Measurements from ENCODE around the gene SON.
A peak's percentile ranks its signal among the peaks of the same experiment; 100 is the strongest.
"Not testable (repeated sequence)": the region's sequence is repeated elsewhere in the genome, so short reads cannot be mapped to it uniquely, and the experiment has no call there.

The SON gene, protein sequence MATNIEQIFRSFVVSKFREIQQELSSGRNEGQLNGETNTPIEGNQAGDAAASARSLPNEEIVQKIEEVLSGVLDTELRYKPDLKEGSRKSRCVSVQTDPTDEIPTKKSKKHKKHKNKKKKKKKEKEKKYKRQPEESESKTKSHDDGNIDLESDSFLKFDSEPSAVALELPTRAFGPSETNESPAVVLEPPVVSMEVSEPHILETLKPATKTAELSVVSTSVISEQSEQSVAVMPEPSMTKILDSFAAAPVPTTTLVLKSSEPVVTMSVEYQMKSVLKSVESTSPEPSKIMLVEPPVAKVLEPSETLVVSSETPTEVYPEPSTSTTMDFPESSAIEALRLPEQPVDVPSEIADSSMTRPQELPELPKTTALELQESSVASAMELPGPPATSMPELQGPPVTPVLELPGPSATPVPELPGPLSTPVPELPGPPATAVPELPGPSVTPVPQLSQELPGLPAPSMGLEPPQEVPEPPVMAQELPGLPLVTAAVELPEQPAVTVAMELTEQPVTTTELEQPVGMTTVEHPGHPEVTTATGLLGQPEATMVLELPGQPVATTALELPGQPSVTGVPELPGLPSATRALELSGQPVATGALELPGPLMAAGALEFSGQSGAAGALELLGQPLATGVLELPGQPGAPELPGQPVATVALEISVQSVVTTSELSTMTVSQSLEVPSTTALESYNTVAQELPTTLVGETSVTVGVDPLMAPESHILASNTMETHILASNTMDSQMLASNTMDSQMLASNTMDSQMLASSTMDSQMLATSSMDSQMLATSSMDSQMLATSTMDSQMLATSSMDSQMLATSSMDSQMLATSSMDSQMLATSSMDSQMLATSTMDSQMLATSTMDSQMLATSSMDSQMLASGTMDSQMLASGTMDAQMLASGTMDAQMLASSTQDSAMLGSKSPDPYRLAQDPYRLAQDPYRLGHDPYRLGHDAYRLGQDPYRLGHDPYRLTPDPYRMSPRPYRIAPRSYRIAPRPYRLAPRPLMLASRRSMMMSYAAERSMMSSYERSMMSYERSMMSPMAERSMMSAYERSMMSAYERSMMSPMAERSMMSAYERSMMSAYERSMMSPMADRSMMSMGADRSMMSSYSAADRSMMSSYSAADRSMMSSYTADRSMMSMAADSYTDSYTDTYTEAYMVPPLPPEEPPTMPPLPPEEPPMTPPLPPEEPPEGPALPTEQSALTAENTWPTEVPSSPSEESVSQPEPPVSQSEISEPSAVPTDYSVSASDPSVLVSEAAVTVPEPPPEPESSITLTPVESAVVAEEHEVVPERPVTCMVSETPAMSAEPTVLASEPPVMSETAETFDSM (N-terminal part only)

GRCh38 chr21:33542640-33543504 lies at the start of gene SON:
TSS of gene SON (plus strand) at chr21:33543038. CDS start at chr21:33543093, 55 bp downstream.
- peak; percentile 100 for DNase-seq

GRCh38 chr21:33493756-33494155 lies 49.1 kb upstream of the SON start:
- no peak for DNase-seq

GRCh38 chr21:33495743-33496142 lies 47.1 kb upstream of the SON start:
- no peak for DNase-seq

- DNase-seq, result no peak
Observed at GRCh38 chr21:33496345-33496744, 46.5 kb upstream of the SON start.

DNA sequence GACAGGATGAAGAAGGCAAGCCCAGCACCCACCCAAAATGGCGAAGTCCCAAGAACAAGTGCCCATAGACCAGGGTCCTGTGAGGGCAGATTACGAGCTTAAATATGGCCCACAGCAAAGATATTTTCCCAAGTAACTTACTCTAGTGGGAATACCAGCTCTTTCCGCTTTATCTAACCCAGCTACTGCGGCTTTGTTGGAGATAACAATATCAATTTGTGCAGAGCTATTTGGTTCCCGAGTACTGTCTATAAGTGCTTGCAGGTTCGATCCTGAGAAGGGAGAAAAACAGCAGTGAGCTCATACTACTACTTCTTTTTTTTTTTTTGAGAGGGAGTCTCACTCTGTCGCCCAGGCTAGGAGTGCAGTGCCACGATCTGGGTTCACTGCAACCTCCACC lies 37.0 kb upstream of the SON start:
- DNase-seq, result no peak

DNA sequence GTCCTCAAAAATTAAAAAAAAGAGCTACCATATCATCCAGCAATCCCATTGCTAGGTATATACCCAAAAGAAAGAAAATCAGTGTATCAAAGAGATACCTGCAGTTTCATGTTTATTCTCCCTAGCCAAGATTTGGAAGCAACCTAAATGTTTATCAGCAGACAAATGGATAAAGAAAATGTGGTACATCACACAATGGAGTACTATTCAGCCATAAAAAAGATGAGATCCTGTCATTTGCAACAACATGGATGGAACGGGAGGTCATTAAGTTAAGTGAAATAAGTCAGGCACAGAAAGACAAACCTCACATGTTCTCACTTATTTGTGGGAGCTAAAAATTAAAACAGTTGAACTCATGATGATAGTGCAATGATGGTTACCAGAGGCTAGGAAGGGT lies 35.8 kb upstream of the SON start:
- not testable (repeated sequence) for DNase-seq

DNA sequence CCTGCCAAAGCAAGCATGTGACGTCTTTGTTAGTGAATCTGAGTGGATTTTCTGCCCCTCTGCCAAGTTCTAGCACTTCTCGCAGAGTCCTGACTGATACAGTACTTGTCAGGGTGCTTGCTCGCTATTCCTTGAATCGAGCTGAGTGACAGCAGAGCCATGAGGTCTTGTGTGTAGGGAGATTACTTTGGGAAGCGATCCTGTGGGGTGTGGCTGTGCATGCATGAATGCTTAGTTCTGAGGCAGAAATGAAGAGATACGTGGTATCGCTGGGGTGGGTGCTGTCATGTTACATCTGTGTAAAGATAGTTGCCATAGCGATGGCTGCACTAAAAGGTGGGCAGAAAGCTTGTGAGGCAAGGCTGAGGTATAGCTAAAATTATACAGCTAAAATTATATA lies 32.0 kb upstream of the SON start:
- no peak for DNase-seq

GRCh38 chr21:33511639-33512038 lies 31.2 kb upstream of the SON start:
- DNase-seq, result no peak

DNA sequence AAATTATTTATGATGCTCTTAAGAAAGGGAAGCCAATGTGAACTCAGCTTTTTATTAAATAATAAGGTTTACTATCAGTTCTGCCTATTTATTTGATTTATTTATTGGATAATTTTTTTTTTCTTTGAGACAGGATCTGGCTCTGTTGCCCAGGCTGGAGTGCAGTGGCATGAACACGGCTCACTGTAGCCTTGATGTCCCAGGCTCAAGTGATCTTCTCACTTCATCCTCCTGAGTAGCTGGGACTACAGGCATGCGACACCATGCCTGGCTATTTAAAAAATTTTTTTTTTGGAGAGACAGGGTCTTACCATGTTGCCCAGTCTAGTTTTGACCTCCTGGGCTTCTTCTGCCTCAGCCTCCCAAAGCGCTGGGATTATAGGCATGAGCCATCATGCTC lies 30.4 kb upstream of the SON start:
- no peak for DNase-seq

GRCh38 chr21:33514229-33514628 lies 28.6 kb upstream of the SON start:
- DNase-seq, result peak; percentile 20

DNA sequence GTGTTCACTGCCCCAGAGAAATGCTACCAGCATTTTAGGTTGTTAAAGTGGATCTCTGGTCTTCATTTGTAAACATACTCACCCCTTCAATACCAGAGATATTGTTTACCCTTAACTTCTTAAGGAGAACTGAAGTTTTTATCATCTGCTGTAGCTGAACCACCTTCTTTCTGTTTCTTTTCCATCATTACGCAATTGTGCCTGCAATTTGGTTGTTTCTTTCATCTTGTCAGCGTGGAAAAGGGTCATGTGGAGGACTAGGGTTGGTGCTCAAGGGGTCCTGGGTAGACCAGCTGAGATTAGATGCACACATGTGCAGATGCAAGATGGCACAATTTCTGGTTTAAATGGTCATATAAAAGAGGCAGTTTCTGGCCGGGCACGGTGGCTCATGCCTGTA lies 23.9 kb upstream of the SON start:
- DNase-seq, result no peak

GRCh38 chr21:33522297-33522952 lies 20.4 kb upstream of the SON start:
- DNase-seq, result no peak

DNA sequence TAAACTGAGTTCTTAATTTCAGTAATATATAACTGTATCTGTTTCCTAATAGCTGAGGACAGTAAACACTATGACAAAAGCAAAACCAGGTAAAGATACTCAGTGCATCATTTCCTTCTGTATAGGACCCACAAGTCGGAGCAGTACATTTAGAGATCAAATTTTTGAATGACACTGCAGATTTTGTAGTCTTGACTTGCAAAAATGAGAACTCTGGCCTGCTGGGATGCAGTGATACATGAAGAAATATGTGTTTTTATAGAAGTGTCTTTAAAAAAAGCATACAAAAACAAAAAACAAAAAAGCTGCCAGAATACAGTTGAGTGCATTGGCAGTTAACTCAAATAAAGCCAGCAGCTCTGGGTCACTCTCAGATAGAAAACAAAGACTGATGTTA lies 19.9 kb upstream of the SON start:
- no peak for DNase-seq

DNA sequence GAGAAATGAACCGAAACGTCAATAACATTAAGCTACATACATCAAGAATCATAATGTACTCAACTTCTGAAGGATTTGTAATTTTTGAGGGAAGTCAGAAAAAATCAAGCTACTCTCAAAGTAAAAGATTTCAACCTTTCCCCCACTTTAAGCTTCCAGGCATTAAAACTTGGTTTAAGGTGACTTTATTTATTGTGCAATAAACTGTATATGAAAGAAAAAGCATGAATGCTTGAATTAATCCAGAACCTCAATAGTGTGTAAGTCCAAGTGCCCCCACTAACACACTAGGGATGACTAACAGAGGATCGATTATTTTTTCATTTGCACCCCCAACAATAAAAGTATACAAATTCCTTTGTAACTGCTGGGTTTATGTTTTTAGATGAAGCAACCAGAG lies 11.8 kb upstream of the SON start:
- DNase-seq, result no peak

- no peak for DNase-seq
Observed at GRCh38 chr21:33537212-33537611, 5.6 kb upstream of the SON start.

GRCh38 chr21:33539616-33540015 lies 3.2 kb upstream of the SON start:
- no peak for DNase-seq

DNA sequence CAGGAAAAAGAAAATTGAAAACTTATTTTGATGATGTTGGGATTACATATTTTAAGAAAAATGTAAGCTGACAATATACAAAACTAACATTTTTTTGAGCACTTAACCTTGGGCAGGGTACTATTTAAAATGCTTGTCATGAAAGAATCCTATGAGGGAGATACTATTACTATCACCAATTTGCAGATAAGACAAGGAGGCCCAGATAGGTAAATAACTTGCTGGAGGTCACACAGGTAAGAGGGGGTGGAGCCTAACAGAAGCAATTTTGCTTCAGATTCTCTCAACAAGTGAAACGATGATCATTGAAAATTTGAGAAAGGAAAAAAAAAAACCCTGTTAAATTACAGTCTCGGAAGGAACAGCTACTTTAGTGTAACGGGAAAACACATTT lies 2.1 kb upstream of the SON start:
- no peak for DNase-seq

- DNase-seq, result peak; percentile 75
Observed at GRCh38 chr21:33541105-33541711, 1.6 kb upstream of the SON start.

- DNase-seq, result peak; percentile 92
Observed at GRCh38 chr21:33541756-33542639, 840 bp upstream of the SON start, which contains the start of gene GART. TSS of gene GART (minus strand) at chr21:33542117. CDS start at chr21:33539315, 2,802 bp downstream.

Measured in OCI-M1 (cell line).